ENCODE measurements around the gene COL4A2.

COL4A2 gene

GRCh38 chr13:110306960-110307766 is at the start of gene COL4A2, which contains the start of gene COL4A1:
Gene COL4A2 (plus strand): TSS chr13:110307284. CDS start chr13:110307904, 620 bp downstream.
Gene COL4A1 (minus strand): TSS chr13:110307157. CDS start chr13:110307027, 130 bp downstream.
- H3K27ac Mint-ChIP-seq = no peak within 1 kb of the TSS
- no peak within 1 kb of the TSS for H3K4me3 Mint-ChIP-seq
- H3K4me1 Mint-ChIP-seq = peaks cover 8% of the 10 kb centered on the region
- no peaks in the 10 kb centered on the region for H3K9me3 Mint-ChIP-seq
- no peaks in the 10 kb centered on the region for H3K36me3 Mint-ChIP-seq
- peaks cover 40% of the 10 kb centered on the region for H3K27me3 Mint-ChIP-seq

GRCh38 chr13:110257408-110257807 is 49.7 kb upstream of the COL4A2 start:
- Mint-ChIP-seq H3K27ac (no peak overlapping the region), H3K36me3 (no peaks in the 10 kb centered on the region), H3K9me3 (peaks cover 6% of the 10 kb centered on the region), H3K27me3 (peaks cover 10% of the 10 kb centered on the region), H3K4me3 (no peak overlapping the region), H3K4me1 (no peaks in the 10 kb centered on the region)

- Mint-ChIP-seq H3K36me3 (no peaks in the 10 kb centered on the region), H3K4me1 (no peaks in the 10 kb centered on the region), H3K9me3 (peaks cover 6% of the 10 kb centered on the region), H3K27me3 (peaks cover 11% of the 10 kb centered on the region), H3K27ac (no peak overlapping the region), H3K4me3 (no peak overlapping the region)
These were observed 48.0 kb upstream of the COL4A2 start for GRCh38 chr13:110258876-110259631.

GRCh38 chr13:110259651-110260050 is 47.4 kb upstream of the COL4A2 start:
- Mint-ChIP-seq H3K4me3 (no peak overlapping the region), H3K27ac (no peak overlapping the region), H3K9me3 (peaks cover 6% of the 10 kb centered on the region), H3K27me3 (peaks cover 11% of the 10 kb centered on the region), H3K4me1 (no peaks in the 10 kb centered on the region), H3K36me3 (no peaks in the 10 kb centered on the region)

GRCh38 chr13:110261166-110262081 is 45.7 kb upstream of the COL4A2 start:
- H3K4me3 Mint-ChIP-seq = no peak overlapping the region
- H3K27ac Mint-ChIP-seq = no peak overlapping the region
- H3K36me3 Mint-ChIP-seq = no peaks in the 10 kb centered on the region
- no peaks in the 10 kb centered on the region for H3K9me3 Mint-ChIP-seq
- peaks cover 11% of the 10 kb centered on the region for H3K27me3 Mint-ChIP-seq
- no peaks in the 10 kb centered on the region for H3K4me1 Mint-ChIP-seq

- no peak overlapping the region for H3K4me3 Mint-ChIP-seq
- H3K27ac Mint-ChIP-seq = no peak overlapping the region
- no peaks in the 10 kb centered on the region for H3K36me3 Mint-ChIP-seq
- peaks cover 11% of the 10 kb centered on the region for H3K27me3 Mint-ChIP-seq
- H3K4me1 Mint-ChIP-seq = no peaks in the 10 kb centered on the region
- H3K9me3 Mint-ChIP-seq = no peaks in the 10 kb centered on the region
These were observed 45.0 kb upstream of the COL4A2 start for GRCh38 chr13:110262082-110262436.

GRCh38 chr13:110262508-110263291 is 44.4 kb upstream of the COL4A2 start:
- no peaks in the 10 kb centered on the region for H3K4me1 Mint-ChIP-seq

GRCh38 chr13:110263404-110263803 is 43.7 kb upstream of the COL4A2 start:
- Mint-ChIP-seq H3K4me1 (no peaks in the 10 kb centered on the region), H3K9me3 (no peaks in the 10 kb centered on the region), H3K27ac (no peak overlapping the region), H3K27me3 (peaks cover 11% of the 10 kb centered on the region), H3K4me3 (no peak overlapping the region), H3K36me3 (no peaks in the 10 kb centered on the region)

More at GRCh38 chr13:110262508-110263291, 44.4 kb upstream of the COL4A2 start:
- no peaks in the 10 kb centered on the region for H3K9me3 Mint-ChIP-seq
- no peak overlapping the region for H3K27ac Mint-ChIP-seq
- H3K27me3 Mint-ChIP-seq = peaks cover 11% of the 10 kb centered on the region
- no peaks in the 10 kb centered on the region for H3K36me3 Mint-ChIP-seq
- no peak overlapping the region for H3K4me3 Mint-ChIP-seq

GRCh38 chr13:110263888-110264287 is 43.2 kb upstream of the COL4A2 start:
- H3K27me3 Mint-ChIP-seq = peaks cover 11% of the 10 kb centered on the region

GRCh38 chr13:110264685-110265275 is 42.3 kb upstream of the COL4A2 start:
- H3K27me3 Mint-ChIP-seq = peaks cover 10% of the 10 kb centered on the region
- H3K4me3 Mint-ChIP-seq = no peak overlapping the region
- no peaks in the 10 kb centered on the region for H3K9me3 Mint-ChIP-seq
- H3K27ac Mint-ChIP-seq = no peak overlapping the region
- H3K4me1 Mint-ChIP-seq = no peaks in the 10 kb centered on the region
- H3K36me3 Mint-ChIP-seq = no peaks in the 10 kb centered on the region

More at GRCh38 chr13:110263888-110264287, 43.2 kb upstream of the COL4A2 start:
- no peaks in the 10 kb centered on the region for H3K4me1 Mint-ChIP-seq
- no peak overlapping the region for H3K27ac Mint-ChIP-seq
- H3K36me3 Mint-ChIP-seq = no peaks in the 10 kb centered on the region
- H3K4me3 Mint-ChIP-seq = no peak overlapping the region
- H3K9me3 Mint-ChIP-seq = no peaks in the 10 kb centered on the region

- H3K9me3 Mint-ChIP-seq = no peaks in the 10 kb centered on the region
- no peaks in the 10 kb centered on the region for H3K4me1 Mint-ChIP-seq
These were observed 41.8 kb upstream of the COL4A2 start for GRCh38 chr13:110265341-110265681.

GRCh38 chr13:110265682-110266430 is 41.2 kb upstream of the COL4A2 start:
- Mint-ChIP-seq H3K36me3 (no peaks in the 10 kb centered on the region), H3K27ac (no peak overlapping the region), H3K9me3 (no peaks in the 10 kb centered on the region), H3K4me3 (no peak overlapping the region), H3K27me3 (peaks cover 6% of the 10 kb centered on the region), H3K4me1 (no peaks in the 10 kb centered on the region)

More at GRCh38 chr13:110265341-110265681, 41.8 kb upstream of the COL4A2 start:
- Mint-ChIP-seq H3K27ac (no peak overlapping the region), H3K4me3 (no peak overlapping the region), H3K36me3 (no peaks in the 10 kb centered on the region), H3K27me3 (peaks cover 8% of the 10 kb centered on the region)

GRCh38 chr13:110266431-110266809 is 40.7 kb upstream of the COL4A2 start:
- Mint-ChIP-seq H3K4me1 (no peaks in the 10 kb centered on the region), H3K36me3 (no peaks in the 10 kb centered on the region), H3K9me3 (no peaks in the 10 kb centered on the region), H3K27ac (no peak overlapping the region), H3K27me3 (peaks cover 9% of the 10 kb centered on the region), H3K4me3 (no peak overlapping the region)

- Mint-ChIP-seq H3K4me3 (no peak overlapping the region), H3K27ac (no peak overlapping the region), H3K9me3 (no peaks in the 10 kb centered on the region), H3K27me3 (peaks cover 6% of the 10 kb centered on the region), H3K36me3 (no peaks in the 10 kb centered on the region), H3K4me1 (no peaks in the 10 kb centered on the region)
These were observed 40.1 kb upstream of the COL4A2 start for GRCh38 chr13:110266983-110267382.
